Endothelial cell (in vitro differentiated cells): ENCODE results near the gene MAD1L1. TPM values are rescaled to one million over a fixed set of nuclear protein-coding genes. Genes with fewer than 3 reads are reported as not detected.

Experiments
- DNase-seq: peaks from one replicate; pipeline ENCODE4 v3.0.0; 2021; ENCODE audit warnings: low spot score
- H3K27ac Mint-ChIP-seq: one replicate; pipeline ENCODE4 v1.8.0; 2021; ENCODE audit warnings: mixed read lengths, inconsistent platforms; ENCODE audit not compliant: unreplicated experiment
- H3K27me3 Mint-ChIP-seq: one replicate; pipeline ENCODE4 v1.8.0; 2021; ENCODE audit warnings: mild to moderate bottlenecking, moderate library complexity, mixed read lengths, inconsistent platforms; ENCODE audit not compliant: unreplicated experiment
- H3K36me3 Mint-ChIP-seq: one replicate; pipeline ENCODE4 v1.8.0; 2021; ENCODE audit warnings: mild to moderate bottlenecking, low read depth, mixed read lengths, inconsistent platforms; ENCODE audit not compliant: unreplicated experiment
- H3K4me1 Mint-ChIP-seq: one replicate; pipeline ENCODE4 v1.8.0; 2021; ENCODE audit warnings: mild to moderate bottlenecking, mixed read lengths, inconsistent platforms; ENCODE audit not compliant: unreplicated experiment
- H3K4me3 Mint-ChIP-seq: one replicate; pipeline ENCODE4 v1.8.0; 2021; ENCODE audit warnings: mild to moderate bottlenecking, mixed read lengths, inconsistent platforms; ENCODE audit not compliant: unreplicated experiment
- H3K9me3 Mint-ChIP-seq: one replicate; pipeline ENCODE4 v1.8.0; 2021; ENCODE audit warnings: mixed read lengths, inconsistent platforms; ENCODE audit not compliant: unreplicated experiment
- total RNA-seq: library from RNA; stranded (reverse); fragmentation: NEBNext Ultra II Directional; extraction: Animal tissue kit (Norgen Biotek cat#: 25700); gene quantifications from one replicate; pipeline ENCODE4 v1.2.1, GENCODE V29; 2021; ENCODE audit not compliant: unreplicated experiment
- TF ChIP-seq, protein P1 (sequence below): fragments of 200-600 bp; sonication (generic); IDR thresholded peaks from one replicate; pipeline ENCODE4 v1.5.0; 2021; ENCODE audit warnings: antibody characterized with exemption; ENCODE audit not compliant: unreplicated experiment

The MAD1L1 gene
- total RNA-seq, 1 donor from 2014 or later = 43.3 TPM

DNA sequence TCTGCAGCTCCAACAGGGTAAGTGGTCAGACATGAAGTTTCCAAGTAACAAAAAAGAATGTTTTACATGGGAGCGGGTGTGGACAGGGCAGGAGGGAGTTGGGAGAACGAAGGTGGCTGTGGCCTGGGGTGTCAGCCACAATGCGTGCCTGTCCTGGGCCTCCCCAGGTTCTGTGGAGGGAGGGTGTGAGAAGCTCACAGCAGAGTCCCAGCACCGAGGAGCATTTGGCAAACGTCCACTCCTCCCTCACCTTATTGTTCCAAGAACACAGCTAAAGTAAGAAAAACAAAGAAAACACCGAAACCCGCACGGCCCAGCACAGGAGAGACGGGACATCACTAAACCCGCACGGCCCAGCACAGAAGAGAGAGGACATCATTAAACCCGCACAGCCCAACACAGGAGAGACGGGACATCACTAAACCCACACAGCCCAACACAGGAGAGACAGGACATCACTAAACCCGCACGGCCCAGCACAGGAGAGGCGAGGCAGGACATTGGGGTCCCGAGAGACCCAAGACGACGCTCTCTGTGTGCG, 226.4 kb downstream of the MAD1L1 start:
- DNase-seq = no peak
- Mint-ChIP-seq H3K9me3 (no peaks in the 10 kb centered on the region), H3K27ac (peak overlapping the region; percentile 3), H3K36me3 (peaks cover 3% of the 10 kb centered on the region), H3K4me3 (no peak overlapping the region), H3K4me1 (peaks cover 12% of the 10 kb centered on the region), H3K27me3 (peaks cover 1% of the 10 kb centered on the region)
- TF ChIP-seq, protein P1, sequence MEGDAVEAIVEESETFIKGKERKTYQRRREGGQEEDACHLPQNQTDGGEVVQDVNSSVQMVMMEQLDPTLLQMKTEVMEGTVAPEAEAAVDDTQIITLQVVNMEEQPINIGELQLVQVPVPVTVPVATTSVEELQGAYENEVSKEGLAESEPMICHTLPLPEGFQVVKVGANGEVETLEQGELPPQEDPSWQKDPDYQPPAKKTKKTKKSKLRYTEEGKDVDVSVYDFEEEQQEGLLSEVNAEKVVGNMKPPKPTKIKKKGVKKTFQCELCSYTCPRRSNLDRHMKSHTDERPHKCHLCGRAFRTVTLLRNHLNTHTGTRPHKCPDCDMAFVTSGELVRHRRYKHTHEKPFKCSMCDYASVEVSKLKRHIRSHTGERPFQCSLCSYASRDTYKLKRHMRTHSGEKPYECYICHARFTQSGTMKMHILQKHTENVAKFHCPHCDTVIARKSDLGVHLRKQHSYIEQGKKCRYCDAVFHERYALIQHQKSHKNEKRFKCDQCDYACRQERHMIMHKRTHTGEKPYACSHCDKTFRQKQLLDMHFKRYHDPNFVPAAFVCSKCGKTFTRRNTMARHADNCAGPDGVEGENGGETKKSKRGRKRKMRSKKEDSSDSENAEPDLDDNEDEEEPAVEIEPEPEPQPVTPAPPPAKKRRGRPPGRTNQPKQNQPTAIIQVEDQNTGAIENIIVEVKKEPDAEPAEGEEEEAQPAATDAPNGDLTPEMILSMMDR = no peak

DNA sequence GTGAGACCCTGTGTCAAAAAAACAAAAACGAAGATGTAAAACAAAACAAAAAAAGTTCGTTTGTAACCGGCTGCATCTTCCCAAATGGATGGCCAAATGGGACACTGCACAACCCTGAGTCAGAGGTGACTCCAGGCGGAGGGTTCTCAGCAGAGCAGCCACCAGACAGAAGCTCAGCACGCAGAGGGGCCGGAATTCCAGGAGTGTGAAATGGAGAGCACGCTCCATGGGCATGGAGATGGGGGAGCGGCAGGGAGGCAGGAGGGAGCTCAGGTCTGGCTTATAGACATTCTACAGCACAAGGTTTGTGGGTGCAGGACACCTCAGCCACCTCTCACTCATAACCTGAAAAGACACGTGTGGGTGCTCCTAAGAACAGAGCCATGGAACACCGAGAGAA, 227.0 kb downstream of the MAD1L1 start:
- no peak overlapping the region for H3K4me3 Mint-ChIP-seq

DNA sequence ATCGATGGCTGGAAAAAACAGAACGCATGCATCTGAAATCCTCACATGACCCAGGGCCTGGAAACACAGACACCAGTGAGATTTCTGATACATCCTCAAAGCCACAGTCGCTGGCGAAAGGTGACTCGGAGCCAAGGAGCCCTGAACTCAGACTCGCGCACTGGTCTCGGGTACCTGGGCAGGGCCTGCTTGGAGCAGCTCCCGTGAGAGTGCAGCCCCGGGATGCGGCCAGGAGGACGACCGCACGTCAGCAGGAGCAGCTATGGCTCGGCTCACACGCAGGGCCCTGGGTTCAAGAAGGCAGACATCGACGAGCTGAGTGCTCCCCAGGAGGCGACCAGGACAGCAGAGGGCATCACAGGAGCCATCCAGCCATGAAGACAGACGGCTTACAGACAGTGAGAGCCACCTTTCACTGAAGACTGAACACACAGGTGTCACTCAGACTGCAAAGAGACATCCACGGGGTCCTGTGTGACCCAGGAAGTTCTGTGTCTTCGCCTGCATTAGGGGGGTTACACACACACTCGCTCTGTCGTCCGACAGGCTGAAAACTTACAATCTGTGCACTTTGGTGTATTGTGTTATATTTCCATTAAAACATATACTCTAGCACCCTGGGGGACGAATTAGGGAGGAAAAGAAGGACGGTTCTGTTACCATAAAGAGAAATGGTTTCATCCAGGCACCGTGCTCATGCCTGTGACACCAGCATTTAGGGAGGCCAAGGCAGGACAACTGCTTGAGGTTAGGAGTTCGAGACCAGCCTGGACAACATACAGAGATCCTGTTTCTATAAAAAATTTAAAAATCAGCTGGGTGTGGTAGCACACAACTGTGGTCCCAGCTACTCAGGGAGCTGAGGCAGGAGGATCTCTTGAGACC, 227.7 kb downstream of the MAD1L1 start:
- Mint-ChIP-seq H3K27me3 (no peaks in the 10 kb centered on the region), H3K4me3 (peak overlapping the region; percentile 3), H3K27ac (no peak overlapping the region), H3K9me3 (no peaks in the 10 kb centered on the region), H3K4me1 (peaks cover 12% of the 10 kb centered on the region), H3K36me3 (peaks cover 3% of the 10 kb centered on the region)
- no peak for DNase-seq
- TF ChIP-seq, protein P1 = no peak

More for the DNA sequence above, 227.0 kb downstream of the MAD1L1 start:
- Mint-ChIP-seq H3K27me3 (peaks cover under 1% of the 10 kb centered on the region), H3K27ac (peak overlapping the region; percentile 3), H3K36me3 (peaks cover 3% of the 10 kb centered on the region), H3K9me3 (no peaks in the 10 kb centered on the region), H3K4me1 (peaks cover 12% of the 10 kb centered on the region)
- no peak for DNase-seq
- TF ChIP-seq, protein P1 = no peak

DNA sequence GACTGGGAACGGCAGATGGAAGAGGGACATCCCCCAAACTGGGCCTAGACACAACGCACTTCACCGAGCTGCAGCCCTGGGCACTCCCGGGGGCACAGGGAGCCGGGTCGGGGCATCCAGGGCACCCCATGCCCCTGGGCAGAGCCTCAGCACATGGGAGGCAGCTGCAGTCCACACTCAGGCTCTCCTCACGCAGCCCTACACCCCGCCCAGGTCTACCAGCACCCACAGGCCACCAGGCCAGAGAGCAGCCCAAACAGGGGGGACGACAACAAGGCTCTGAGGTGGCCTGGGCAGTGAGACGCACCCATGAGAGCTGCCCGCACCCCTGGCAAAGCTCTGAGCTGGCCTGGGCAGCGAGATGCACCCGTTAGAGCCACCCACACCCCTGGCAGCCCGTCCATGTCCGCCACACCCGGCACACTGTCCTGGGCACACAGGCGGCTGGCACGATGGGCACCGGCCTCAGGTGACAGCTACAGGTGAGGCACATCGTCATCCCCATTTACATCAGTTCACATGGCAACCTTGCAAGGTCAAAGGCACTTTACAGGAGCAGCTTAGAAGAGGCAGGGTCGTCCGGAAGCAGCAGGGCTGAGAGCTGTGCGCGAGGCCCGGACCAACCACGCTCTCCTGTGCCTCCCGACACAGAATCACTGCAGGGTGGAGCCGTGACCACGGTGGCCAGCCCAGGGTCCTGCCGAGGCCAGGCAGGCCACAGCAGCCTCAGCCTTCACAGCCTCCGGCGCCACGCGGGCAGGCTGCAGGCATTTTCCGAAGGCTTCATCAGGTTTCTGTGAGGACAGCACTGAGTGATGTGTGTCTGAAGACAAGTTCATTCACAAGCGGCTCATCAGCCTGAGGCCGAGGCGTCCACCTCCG, 228.6 kb downstream of the MAD1L1 start:
- Mint-ChIP-seq H3K4me1 (peaks cover 10% of the 10 kb centered on the region), H3K36me3 (peaks cover 3% of the 10 kb centered on the region), H3K27me3 (no peaks in the 10 kb centered on the region), H3K27ac (no peak overlapping the region), H3K4me3 (no peak overlapping the region), H3K9me3 (no peaks in the 10 kb centered on the region)
- no peak for DNase-seq
- TF ChIP-seq, protein P1 = no peak
